ENCODE measurements around the gene USP19. TPM values are rescaled to one million over a fixed set of nuclear protein-coding genes. Genes with fewer than 3 reads are reported as not detected.

USP19 gene
- total RNA-seq, 1 experiment from 2014 or later = 44.3 TPM

GRCh38 chr3:49153349-49153912, 32.8 kb upstream of the USP19 start:
- Mint-ChIP-seq H3K27ac (ENCODE audit: unreplicated experiment) (no peak overlapping the region), H3K4me3 (ENCODE audit: low read depth, unreplicated experiment) (no peak overlapping the region), H3K4me1 (ENCODE audit: low read depth, unreplicated experiment) (no peaks in the 10 kb centered on the region), H3K9me3 (ENCODE audit: low read depth, unreplicated experiment) (no peaks in the 10 kb centered on the region), H3K36me3 (ENCODE audit: insufficient read depth, unreplicated experiment) (peaks cover 5% of the 10 kb centered on the region), H3K27me3 (ENCODE audit: unreplicated experiment) (no peaks in the 10 kb centered on the region)
- TF ChIP-seq CTCF (IDR thresholded peaks at IDR 0.05; ENCODE audit: unreplicated experiment) = no peak
- DNase-seq = no peak
- CTCF ChIA-PET = no interaction called here
- intact Hi-C loops (cut with micrococcal nuclease; ENCODE audit: unreplicated experiment) = no loop called here
- no TSS peak for BruUV-seq (replicated peaks)

DNA sequence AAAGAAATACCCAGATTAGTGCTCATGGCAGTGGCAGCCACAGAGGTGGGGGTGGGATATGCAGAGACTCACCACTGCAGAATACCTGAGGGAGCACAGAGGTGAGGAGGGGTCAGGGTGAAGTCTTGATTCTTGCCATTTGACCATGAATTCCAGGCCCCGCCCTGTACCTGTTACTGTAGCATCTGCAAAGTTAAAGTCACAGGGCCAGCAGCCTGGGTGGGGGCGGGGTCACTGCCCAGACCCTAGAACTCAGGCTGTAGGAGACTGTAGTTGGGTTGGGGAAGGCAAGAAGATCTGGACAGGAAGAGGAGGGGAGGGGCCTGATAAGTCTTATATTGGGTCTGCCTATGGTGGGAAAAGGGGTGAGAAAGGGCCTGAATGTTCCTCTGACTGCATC, 31.0 kb upstream of the USP19 start:
- intact Hi-C loops (cut with micrococcal nuclease; ENCODE audit: unreplicated experiment) = no loop called here
- BruUV-seq (replicated peaks) = no TSS peak

GRCh38 chr3:49148159-49148558, 27.5 kb upstream of the USP19 start:
- Mint-ChIP-seq H3K4me3 (ENCODE audit: low read depth, unreplicated experiment) (no peak overlapping the region), H3K27ac (ENCODE audit: unreplicated experiment) (no peak overlapping the region), H3K27me3 (ENCODE audit: unreplicated experiment) (no peaks in the 10 kb centered on the region), H3K9me3 (ENCODE audit: low read depth, unreplicated experiment) (no peaks in the 10 kb centered on the region), H3K4me1 (ENCODE audit: low read depth, unreplicated experiment) (no peaks in the 10 kb centered on the region), H3K36me3 (ENCODE audit: insufficient read depth, unreplicated experiment) (no peaks in the 10 kb centered on the region)
- DNase-seq = no peak
- BruUV-seq (replicated peaks) = no TSS peak
- CTCF ChIA-PET = interaction anchor here (0.7 kb wide), 3 partner anchors 96 to 139 kb away, joined by 3 to 10 read pairs (median 5); no protein-coding TSS in a partner anchor
- intact Hi-C loops (cut with micrococcal nuclease; ENCODE audit: unreplicated experiment) = no loop called here
- no peak for TF ChIP-seq CTCF (IDR thresholded peaks at IDR 0.05; ENCODE audit: unreplicated experiment)

More for the DNA sequence above, 31.0 kb upstream of the USP19 start:
- H3K4me1 Mint-ChIP-seq (ENCODE audit: low read depth, unreplicated experiment) = no peaks in the 10 kb centered on the region
- no peaks in the 10 kb centered on the region for H3K27me3 Mint-ChIP-seq (ENCODE audit: unreplicated experiment)
- no peak overlapping the region for H3K27ac Mint-ChIP-seq (ENCODE audit: unreplicated experiment)
- TF ChIP-seq CTCF (IDR thresholded peaks at IDR 0.05; ENCODE audit: unreplicated experiment) = no peak
- DNase-seq = no peak
- H3K9me3 Mint-ChIP-seq (ENCODE audit: low read depth, unreplicated experiment) = no peaks in the 10 kb centered on the region
- H3K4me3 Mint-ChIP-seq (ENCODE audit: low read depth, unreplicated experiment) = no peak overlapping the region
- H3K36me3 Mint-ChIP-seq (ENCODE audit: insufficient read depth, unreplicated experiment) = no peaks in the 10 kb centered on the region
- CTCF ChIA-PET = no interaction called here

DNA sequence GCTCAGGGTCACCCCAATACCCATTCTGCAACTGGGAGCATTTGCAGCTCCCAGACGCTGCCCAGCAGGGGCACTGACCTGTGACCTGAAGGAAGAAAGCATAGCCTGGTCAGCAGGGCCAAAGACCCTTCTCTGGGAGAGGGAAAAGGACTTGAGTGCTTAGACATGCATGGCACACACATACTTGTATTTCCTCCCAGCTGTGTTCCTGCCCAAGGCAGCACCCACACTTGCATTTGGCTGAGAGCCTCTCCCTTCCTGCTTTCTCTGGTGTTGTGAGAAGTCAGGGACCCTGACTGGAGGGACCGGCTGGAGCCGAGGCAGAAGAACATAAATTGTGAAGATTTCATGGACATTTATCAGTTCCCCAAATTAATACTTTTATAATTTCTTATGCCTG, 19.5 kb upstream of the USP19 start:
- H3K27ac Mint-ChIP-seq (ENCODE audit: unreplicated experiment) = no peak overlapping the region
- H3K36me3 Mint-ChIP-seq (ENCODE audit: insufficient read depth, unreplicated experiment) = peaks cover 11% of the 10 kb centered on the region
- H3K4me1 Mint-ChIP-seq (ENCODE audit: low read depth, unreplicated experiment) = peaks cover 32% of the 10 kb centered on the region
- intact Hi-C loops (cut with micrococcal nuclease; ENCODE audit: unreplicated experiment) = no loop called here
- no peaks in the 10 kb centered on the region for H3K27me3 Mint-ChIP-seq (ENCODE audit: unreplicated experiment)
- CTCF ChIA-PET = no interaction called here
- peaks cover 8% of the 10 kb centered on the region for H3K9me3 Mint-ChIP-seq (ENCODE audit: low read depth, unreplicated experiment)
- no TSS peak for BruUV-seq (replicated peaks)
- H3K4me3 Mint-ChIP-seq (ENCODE audit: low read depth, unreplicated experiment) = no peak overlapping the region
- TF ChIP-seq CTCF (IDR thresholded peaks at IDR 0.05; ENCODE audit: unreplicated experiment) = no peak
- no peak for DNase-seq
